SK-N-MC (cell line): ENCODE results near the gene TFAP2E.

ENCODE experiments used
- DNase-seq: peaks from one replicate; pipeline ENCODE4 v3.0.0-alpha.2; 2011; ENCODE audit warnings: low read depth, low spot score
- H3K27ac ChIP-seq: fragments of 200-600 bp; sonication (generic); 2 replicates; pipeline ENCODE4 v1.5.1; 2016; ENCODE audit warnings: mixed run types
- H3K36me3 ChIP-seq: fragments of 200-600 bp; sonication (generic); 2 replicates; pipeline ENCODE4 v1.6.1; 2017; ENCODE audit warnings: antibody characterized with exemption, low read length, mixed read lengths; ENCODE audit not compliant: insufficient read depth
- H3K4me3 ChIP-seq: fragments of 200-600 bp; sonication (generic); 2 replicates; pipeline ENCODE4 v1.5.1; 2016
- H3K9ac ChIP-seq: fragments of 200-600 bp; sonication (generic); 2 replicates; pipeline ENCODE4 v1.8.0; 2017; ENCODE audit warnings: mixed run types, mixed read lengths; ENCODE audit not compliant: insufficient read length
- H3K9me3 ChIP-seq: fragments of 200-600 bp; sonication (generic); 2 replicates; pipeline ENCODE4 v1.6.1; 2017; ENCODE audit warnings: low read depth, mild to moderate bottlenecking, antibody characterized with exemption, low read length, moderate library complexity, mixed read lengths
- EZH2 ChIP-seq: fragments of 200-600 bp; sonication (generic); IDR thresholded peaks from one replicate; pipeline ENCODE4 v1.6.1; 2017; ENCODE audit warnings: antibody characterized with exemption
- FOXP2 ChIP-seq: optimal IDR thresholded peaks from 2 replicates; pipeline ENCODE3; 2011; ENCODE audit warnings: mild to moderate bottlenecking, moderate library complexity; ENCODE audit not compliant: insufficient read depth; ENCODE audit errors: extremely low read length, control extremely low read depth
- POLR2AphosphoS5 ChIP-seq: IDR thresholded peaks from 2 replicates; pipeline ENCODE4 v1.6.1; 2012; ENCODE audit warnings: mild to moderate bottlenecking, low read depth, low read length, borderline replicate concordance

The TFAP2E gene

DNA sequence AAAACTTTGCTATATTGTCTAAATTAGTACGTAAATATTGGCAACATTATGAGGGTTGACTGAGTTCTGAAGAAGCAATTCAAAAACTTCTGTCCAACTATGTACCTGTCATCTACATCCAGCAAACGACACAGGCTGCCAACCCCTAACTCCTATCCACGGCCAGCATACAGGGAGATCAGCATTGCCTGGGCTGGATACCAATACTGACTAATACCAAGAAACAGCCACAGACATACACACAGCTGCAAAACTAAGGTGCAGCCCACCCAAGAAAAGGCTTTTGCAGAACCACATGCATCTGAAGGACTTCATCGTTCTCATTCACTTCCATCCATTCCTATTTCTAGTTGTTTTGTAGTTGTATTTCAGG lies 17.9 kb upstream of the TFAP2E start:
- DNase-seq: no peak
- Histone ChIP-seq H3K4me3 (no peak overlapping the region), H3K36me3 (peaks cover 21% of the 10 kb centered on the region), H3K9ac (no peak overlapping the region), H3K27ac (no peak overlapping the region), H3K9me3 (no peaks in the 10 kb centered on the region)
- TF ChIP-seq FOXP2: no peak
- TF ChIP-seq EZH2: no peak
- TF ChIP-seq POLR2AphosphoS5: no peak

- Histone ChIP-seq H3K9ac (peak overlapping the region; percentile 89), H3K36me3 (peaks cover 16% of the 10 kb centered on the region), H3K4me3 (peak overlapping the region; percentile 95), H3K9me3 (no peaks in the 10 kb centered on the region), H3K27ac (no peak overlapping the region)
- no peak for DNase-seq
- TF ChIP-seq FOXP2 (no peak), EZH2 (no peak), POLR2AphosphoS5 (no peak)
Measured at GRCh38 chr1:35555601-35556477, 17.3 kb upstream of the TFAP2E start.

DNA sequence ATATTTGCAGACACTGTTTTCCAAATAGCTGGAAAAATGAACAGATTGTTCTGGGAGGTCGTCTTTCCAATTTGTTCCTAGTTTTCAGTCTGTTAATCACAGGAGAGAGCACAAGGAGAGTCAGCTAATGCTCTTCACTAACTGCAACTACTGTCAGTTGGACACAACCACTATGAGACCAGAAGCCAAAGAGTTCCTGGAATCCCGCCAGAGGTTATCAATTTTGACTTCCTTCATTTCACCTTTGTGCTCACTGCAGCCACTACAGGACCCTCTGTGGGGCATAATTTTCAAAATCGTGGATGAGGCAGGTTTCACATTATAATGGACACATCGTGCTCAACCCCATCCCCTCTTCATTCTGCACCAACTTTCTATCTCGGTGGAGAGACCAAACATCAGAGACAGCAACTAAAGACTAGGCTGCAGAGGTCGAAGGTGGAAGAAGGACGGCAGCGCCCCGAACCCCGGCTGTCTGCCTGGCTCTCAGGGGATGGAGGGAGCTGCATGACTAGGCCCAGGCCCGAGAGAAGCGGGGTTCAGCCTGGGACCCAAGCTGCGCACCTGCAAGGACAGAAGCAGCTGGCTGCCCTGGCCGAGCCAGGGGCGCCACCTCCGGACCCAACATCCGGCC lies 16.5 kb upstream of the TFAP2E start:
- peak overlapping the region; percentile 95 for H3K4me3 ChIP-seq
- peak overlapping the region; percentile 89 for H3K9ac ChIP-seq
- TF ChIP-seq POLR2AphosphoS5 (no peak), FOXP2 (no peak), EZH2 (no peak)
- no peaks in the 10 kb centered on the region for H3K9me3 ChIP-seq
- H3K36me3 ChIP-seq: peaks cover 14% of the 10 kb centered on the region
- no peak overlapping the region for H3K27ac ChIP-seq
- no peak for DNase-seq

GRCh38 chr1:35557118-35557610 lies 15.9 kb upstream of the TFAP2E start, which contains the start of gene KIAA0319L:
Gene KIAA0319L, minus strand, starts transcription at chr1:35557403. Its CDS starts 2,912 bp downstream, at chr1:35554491.
- no peaks in the 10 kb centered on the region for H3K9me3 ChIP-seq
- DNase-seq: no peak
- peaks cover 8% of the 10 kb centered on the region; the same call in 1 of the 2 replicates for H3K36me3 ChIP-seq
- peak within 1 kb of the TSS; percentile 82 for H3K27ac ChIP-seq
- H3K9ac ChIP-seq: peak within 1 kb of the TSS; percentile 89
- peak within 1 kb of the TSS; percentile 95 for H3K4me3 ChIP-seq
- 0 out of 2 replicates have a peak, but pooled peaks have one; percentile 59 for TF ChIP-seq POLR2AphosphoS5
- TF ChIP-seq EZH2: no peak
- no peak for TF ChIP-seq FOXP2

DNA sequence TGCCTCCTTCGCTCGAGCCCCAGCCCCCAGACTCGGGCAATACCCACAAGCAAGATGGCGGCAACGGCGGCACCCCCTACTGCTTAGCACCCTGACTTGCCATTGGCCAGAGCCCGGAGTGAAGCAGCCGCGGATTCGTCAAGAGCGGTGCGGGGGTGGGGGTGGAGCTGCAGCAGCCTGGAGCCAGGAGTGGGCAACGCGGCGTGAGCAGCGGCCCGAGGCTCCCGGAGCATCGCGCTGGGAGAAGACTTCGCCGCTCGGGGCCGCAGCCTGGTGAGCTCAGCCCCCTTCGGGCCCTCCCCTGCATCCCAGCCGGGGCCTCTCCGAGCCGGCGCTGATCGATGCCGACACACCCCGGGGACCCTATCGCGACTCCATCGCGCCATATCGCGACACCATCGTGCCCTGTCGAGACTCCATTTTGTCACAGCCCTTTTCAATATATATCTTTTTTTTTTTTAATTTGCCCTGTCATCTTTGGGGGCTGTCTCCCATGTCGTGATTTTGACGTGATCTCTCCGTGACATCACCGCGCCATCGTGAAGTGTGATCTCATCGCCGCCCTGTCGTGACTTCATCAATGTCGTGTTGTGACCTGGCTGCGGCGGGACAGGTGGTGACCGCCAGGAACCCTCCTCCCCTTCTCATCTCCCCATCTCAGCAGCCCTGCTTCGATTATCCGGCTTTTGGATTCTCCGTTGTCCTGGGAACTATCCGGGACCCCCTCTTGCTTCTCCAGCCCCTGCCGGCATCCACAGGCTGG lies 15.3 kb upstream of the TFAP2E start, which contains the start of gene NCDN:
Gene NCDN, plus strand, starts transcription at position 189 of the 763 bp plus-strand sequence. Its CDS starts 392 bp downstream, at position 581.
- no peak for TF ChIP-seq EZH2
- TF ChIP-seq POLR2AphosphoS5: peak; percentile 69; the same call in 1 of the 2 replicates
- TF ChIP-seq FOXP2: no peak

DNA sequence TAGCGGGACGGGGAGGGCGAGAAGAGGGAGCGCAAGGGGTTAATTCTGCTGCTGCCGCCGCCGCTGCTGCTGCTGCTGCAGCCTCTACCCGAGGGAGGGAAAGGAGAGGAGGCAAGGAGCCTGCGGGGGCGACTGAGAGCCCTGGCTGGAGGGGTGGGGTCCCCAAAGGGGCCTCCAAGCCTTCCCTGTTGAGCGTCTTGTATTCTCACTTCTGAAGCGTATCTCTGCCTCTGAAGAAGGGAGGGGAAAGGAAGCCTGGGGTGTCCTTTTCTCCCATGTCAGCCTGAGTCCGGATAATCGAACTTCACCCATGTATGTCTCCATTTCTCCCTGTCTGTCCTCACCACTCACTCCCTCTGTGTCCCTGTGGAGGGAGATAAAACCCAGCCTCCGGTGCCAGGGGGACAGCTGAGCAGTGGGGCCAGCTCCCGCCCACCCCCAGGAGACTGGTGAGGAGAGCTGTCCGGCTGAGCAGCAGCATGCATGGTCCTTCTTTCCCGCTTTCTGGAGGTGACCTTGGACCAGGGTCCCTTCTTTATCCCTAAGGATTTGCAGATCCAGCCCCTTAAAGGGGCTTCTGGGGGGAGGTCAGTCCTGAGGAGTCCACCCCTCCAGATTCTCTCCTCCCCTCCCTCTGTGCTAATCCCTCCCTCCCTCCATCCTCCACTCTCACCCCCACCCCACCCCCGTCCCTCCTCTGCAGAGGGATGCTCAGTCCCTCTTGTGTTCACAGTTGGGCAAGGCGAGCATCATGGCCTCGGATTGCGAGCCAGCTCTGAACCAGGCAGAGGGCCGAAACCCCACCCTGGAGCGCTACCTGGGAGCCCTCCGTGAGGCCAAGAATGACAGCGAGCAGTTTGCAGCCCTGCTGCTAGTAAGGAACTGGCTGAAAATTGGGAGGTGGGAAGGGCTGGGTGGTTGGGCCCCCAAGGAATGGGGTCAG lies 14.5 kb upstream of the TFAP2E start:
- DNase-seq: no peak
- Histone ChIP-seq H3K27ac (no peak overlapping the region), H3K9me3 (no peaks in the 10 kb centered on the region)

More for the DNA sequence above, 15.3 kb upstream of the TFAP2E start, which contains the start of gene NCDN:
- Histone ChIP-seq H3K9me3 (no peaks in the 10 kb centered on the region), H3K27ac (peak within 1 kb of the TSS; percentile 82), H3K36me3 (peaks cover 3% of the 10 kb centered on the region; the same call in 1 of the 2 replicates), H3K9ac (peak within 1 kb of the TSS; percentile 89), H3K4me3 (peak within 1 kb of the TSS; percentile 95)
- peak; percentile 83 for DNase-seq

GRCh38 chr1:35559317-35559944 lies 13.7 kb upstream of the TFAP2E start:
- TF ChIP-seq POLR2AphosphoS5 (no peak), EZH2 (no peak), FOXP2 (no peak)
- Histone ChIP-seq H3K27ac (no peak overlapping the region), H3K36me3 (no peaks in the 10 kb centered on the region; the same call in 1 of the 2 replicates), H3K9me3 (no peaks in the 10 kb centered on the region), H3K4me3 (no peak overlapping the region), H3K9ac (no peak overlapping the region)
- no peak for DNase-seq

More for the DNA sequence above, 14.5 kb upstream of the TFAP2E start:
- Histone ChIP-seq H3K36me3 (peaks cover 3% of the 10 kb centered on the region; the same call in 1 of the 2 replicates), H3K9ac (peak overlapping the region; percentile 89), H3K4me3 (peak overlapping the region; percentile 95)
- no peak for TF ChIP-seq FOXP2
- no peak for TF ChIP-seq POLR2AphosphoS5
- no peak for TF ChIP-seq EZH2
